Endometrial microvascular endothelial cells (primary cell): ENCODE data around the gene CXCL6. TPM values are rescaled to one million over a fixed set of nuclear protein-coding genes. Genes with fewer than 3 reads are reported as not detected.

Source experiments
- in situ Hi-C: cut with HindIII; loops from 2 replicates; pipeline ENCODE4 v1.10.0; 2017; ENCODE audit warnings: low sequenced_read_pairs, low pct_unique_long_range_greater_than_20kb; ENCODE audit errors: inconsistent ontology term
- total RNA-seq: library from RNA; depleted of rRNA; stranded (reverse); fragments of >200 nt; gene quantifications from one replicate; pipeline ENCODE4 v1.2.3, GENCODE V29; 2015; ENCODE audit errors: inconsistent ontology term

The CXCL6 gene
- 40.2 TPM for total RNA-seq

GRCh38 chr4:73836373-73837279 is at the start of gene CXCL6:
Gene CXCL6, plus strand, starts transcription at chr4:73836678. Its CDS starts 73 bp downstream, at chr4:73836751.
- in situ Hi-C loops, result no loop called here

DNA sequence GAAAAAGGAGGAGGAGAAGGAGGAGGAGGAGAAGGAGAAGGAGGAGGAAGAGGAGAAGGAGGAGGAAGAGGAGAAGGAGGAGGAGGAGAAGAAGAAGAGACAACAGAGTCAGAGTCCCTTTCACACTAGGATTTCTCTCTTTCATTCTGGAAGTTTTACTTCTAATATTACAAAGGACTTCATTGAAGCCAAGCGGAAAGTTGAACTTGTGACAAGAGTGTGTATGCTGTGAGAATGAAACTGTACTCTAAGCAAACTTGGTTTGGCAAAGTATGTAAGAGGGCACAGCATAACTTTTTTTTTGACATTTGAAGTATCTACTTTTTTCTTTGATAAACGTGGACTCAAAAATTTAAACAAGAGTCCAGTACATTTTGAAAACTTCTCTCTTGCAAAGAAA is 48.1 kb upstream of the CXCL6 start:
- in situ Hi-C loops, result no loop called here

- in situ Hi-C loops, result no loop called here
Observed at GRCh38 chr4:73798842-73799241, 37.6 kb upstream of the CXCL6 start.

- in situ Hi-C loops, result no loop called here
Observed at GRCh38 chr4:73800206-73800605, 36.3 kb upstream of the CXCL6 start.

DNA sequence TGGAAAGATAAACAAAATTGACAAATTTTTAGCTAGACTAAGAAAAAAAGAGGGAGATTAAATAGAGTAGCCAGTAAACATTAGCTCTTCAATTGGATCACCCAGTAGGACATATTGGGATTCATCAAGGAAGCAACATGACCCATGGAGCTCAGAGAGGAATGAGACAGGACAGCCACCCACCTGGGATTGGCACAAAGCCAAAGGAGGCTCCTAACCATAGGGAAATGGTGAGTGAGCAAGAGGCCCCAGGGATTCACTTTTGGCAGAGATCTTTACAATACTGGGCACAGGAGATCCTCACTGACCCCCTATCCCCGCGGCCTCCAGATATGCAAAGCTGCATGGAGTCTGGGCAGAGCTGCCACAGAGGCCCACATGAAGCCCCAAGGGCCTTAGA is 34.8 kb upstream of the CXCL6 start:
- in situ Hi-C loops, result no loop called here

DNA sequence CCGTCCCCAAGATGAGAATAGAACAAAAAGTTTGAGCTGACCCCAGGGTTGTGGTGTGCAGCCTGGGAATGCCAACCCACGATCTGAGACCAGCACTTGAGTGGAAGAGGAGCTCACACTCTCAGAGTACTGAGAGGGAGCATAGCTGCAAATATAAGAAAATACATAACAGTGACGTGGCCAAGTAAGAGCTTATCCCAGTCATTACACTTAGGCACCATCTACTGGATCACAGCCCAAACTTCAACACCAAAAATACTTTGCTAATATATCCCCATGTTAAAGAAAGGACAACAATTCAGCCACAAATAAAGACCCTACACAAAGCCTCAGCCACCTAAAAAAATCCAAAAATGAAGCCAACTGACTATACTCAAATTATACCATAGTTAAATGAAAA is 33.3 kb upstream of the CXCL6 start:
- in situ Hi-C loops, result no loop called here

DNA sequence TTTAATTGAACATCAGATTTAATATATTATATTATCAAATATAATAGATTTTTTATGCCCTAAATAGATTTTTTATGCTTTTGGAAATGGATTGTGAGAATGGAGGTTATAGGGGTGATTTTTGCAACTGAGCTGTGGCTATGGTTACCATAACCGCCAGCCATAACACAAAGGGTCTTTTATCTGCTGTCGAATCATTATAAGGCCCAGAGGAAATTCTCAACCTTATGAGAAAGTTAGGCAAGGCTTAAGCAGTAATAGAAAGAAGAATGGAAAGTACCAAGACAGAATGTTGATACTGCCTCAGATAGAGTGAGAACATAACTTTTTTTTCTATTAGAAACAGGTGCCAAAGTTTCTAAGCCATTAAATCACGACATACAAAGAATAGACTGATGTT is 26.3 kb upstream of the CXCL6 start:
- in situ Hi-C loops, result no loop called here

- in situ Hi-C loops, result no loop called here
Observed at GRCh38 chr4:73811841-73812240, 24.6 kb upstream of the CXCL6 start.

DNA sequence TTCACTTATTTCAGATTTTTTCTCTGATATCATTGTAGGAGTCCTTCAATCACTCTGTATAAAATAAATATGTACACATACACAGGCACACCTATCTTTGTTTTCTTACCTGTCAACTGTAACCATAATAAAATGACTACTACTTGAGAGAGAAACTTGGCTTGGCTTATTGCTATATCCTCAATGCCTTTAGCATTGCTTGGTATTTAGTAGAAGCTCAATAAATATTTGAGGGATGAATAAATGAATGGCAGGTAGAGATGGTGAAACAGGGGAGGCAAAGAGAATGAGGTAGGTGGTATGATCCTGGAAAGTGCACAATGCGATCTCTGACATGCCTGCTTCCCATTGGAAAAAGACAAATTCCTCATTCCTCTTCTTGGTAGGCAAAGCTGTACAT is 21.8 kb upstream of the CXCL6 start:
- in situ Hi-C loops, result no loop called here

GRCh38 chr4:73815145-73815544 is 21.3 kb upstream of the CXCL6 start:
- in situ Hi-C loops, result no loop called here

GRCh38 chr4:73816814-73817213 is 19.7 kb upstream of the CXCL6 start:
- in situ Hi-C loops, result no loop called here

GRCh38 chr4:73817341-73817740 is 19.1 kb upstream of the CXCL6 start:
- in situ Hi-C loops, result no loop called here

- in situ Hi-C loops, result no loop called here
Observed at GRCh38 chr4:73821325-73821724, 15.2 kb upstream of the CXCL6 start.

DNA sequence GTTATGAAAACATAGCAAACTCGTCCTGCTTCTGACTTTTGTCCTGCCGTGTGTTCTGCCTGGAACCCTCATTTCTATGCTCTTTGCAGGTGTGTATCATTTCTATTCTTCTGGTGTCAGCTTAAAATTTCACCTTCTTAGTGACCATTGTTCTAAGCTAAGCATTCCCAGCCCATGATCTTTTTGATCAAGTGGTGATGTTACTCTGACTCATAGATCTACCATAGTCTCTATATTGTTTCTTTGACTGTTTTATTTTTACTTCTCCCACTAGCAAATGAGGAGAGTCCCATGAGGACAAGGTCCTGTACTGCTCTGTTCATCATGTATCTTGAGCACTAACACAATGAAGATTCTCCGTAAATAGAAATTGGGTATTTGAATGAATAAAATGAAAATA is 14.1 kb upstream of the CXCL6 start:
- in situ Hi-C loops, result no loop called here

- in situ Hi-C loops, result no loop called here
Observed at GRCh38 chr4:73822812-73823504, 13.5 kb upstream of the CXCL6 start.

DNA sequence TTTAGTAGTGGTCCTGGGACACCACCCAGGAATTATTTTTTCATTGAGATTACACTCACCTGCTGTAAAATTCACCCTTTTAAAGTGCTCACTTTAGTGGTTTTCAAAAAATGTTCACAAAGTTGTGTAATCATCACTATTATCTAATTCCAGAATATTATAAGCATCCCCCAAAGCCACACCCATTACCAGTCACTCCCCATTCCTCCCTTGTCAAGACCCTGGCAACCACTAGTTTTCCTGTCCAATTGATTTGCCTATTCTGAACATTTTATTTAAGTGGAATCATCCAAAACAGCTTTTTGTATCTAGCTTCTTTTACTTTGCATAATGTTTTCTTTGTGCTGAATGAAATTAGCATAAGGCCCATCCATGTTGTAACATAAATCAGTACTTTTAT is 12.7 kb upstream of the CXCL6 start:
- in situ Hi-C loops, result no loop called here

DNA sequence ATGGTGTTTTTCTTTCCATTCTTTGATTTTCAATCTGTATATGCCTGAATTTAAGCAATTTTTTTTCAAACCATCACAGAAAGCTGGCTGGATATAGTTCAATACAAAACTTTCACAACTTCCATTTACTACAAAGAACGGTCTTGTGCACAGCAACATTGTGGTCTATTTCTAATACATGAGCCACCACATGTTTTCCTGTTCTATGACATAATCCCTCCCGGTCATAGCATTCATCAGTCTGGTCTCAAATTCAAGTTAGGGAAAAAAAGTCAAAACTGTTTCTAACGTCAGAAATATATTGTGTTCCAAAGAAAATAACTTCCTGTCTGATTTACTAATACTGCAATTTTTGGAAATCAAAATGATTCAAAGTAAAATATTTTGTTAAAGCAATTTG is 7.5 kb upstream of the CXCL6 start:
- in situ Hi-C loops, result no loop called here

GRCh38 chr4:73831569-73831968 is 4.9 kb upstream of the CXCL6 start:
- in situ Hi-C loops, result no loop called here

GRCh38 chr4:73832651-73833237 is 3.7 kb upstream of the CXCL6 start:
- in situ Hi-C loops, result no loop called here

- in situ Hi-C loops, result no loop called here
Observed at GRCh38 chr4:73839071-73839470, 2.6 kb downstream of the CXCL6 start.
